C4-2B (cell line): ENCODE measurements around the gene MRPL20.

ENCODE experiments used
- CTCF ChIP-seq: fragments of 450-650 bp; conservative IDR thresholded peaks from 2 replicates; pipeline ENCODE4 v1.5.1; 2017; ENCODE audit warnings: mild to moderate bottlenecking
- ZFX ChIP-seq: fragments of 450-650 bp; IDR thresholded peaks from 2 replicates; pipeline ENCODE4 v1.6.1; 2017

GRCh38 chr1:1377540-1378205, 29.4 kb downstream of the MRPL20 start:
- no peak for TF ChIP-seq CTCF
- no peak for TF ChIP-seq ZFX
